Measurements from ENCODE around the gene ALX4.

The ALX4 gene

GRCh38 chr11:44241851-44242250 is 68.1 kb downstream of the ALX4 start:
- H3K4me3 ChIP-seq (replicated peaks in 1 of 2; ENCODE audit: low read depth in 2 of 2, low read length in 2 of 2): no peak overlapping the region
- peak in 1 of 2 donors; percentile 42 for DNase-seq (ENCODE audit: low read depth in 2 of 2)
- TF ChIP-seq CTCF (IDR thresholded peaks at IDR 0.05; ENCODE audit: low read depth, low read length): no peak

GRCh38 chr11:44237156-44237555 is 72.8 kb downstream of the ALX4 start:
- no peak for DNase-seq (ENCODE audit: low read depth in 2 of 2)
- no peak overlapping the region for H3K4me3 ChIP-seq (replicated peaks in 1 of 2; ENCODE audit: low read depth in 2 of 2, low read length in 2 of 2)
- no peak for TF ChIP-seq CTCF (IDR thresholded peaks at IDR 0.05; ENCODE audit: low read depth, low read length)

- TF ChIP-seq CTCF (IDR thresholded peaks at IDR 0.05; ENCODE audit: low read depth, low read length): no peak
- H3K4me3 ChIP-seq (replicated peaks in 1 of 2; ENCODE audit: low read depth in 2 of 2, low read length in 2 of 2): no peak overlapping the region
- DNase-seq (ENCODE audit: low read depth in 2 of 2): no peak
Measured at GRCh38 chr11:44236296-44236695, 73.6 kb downstream of the ALX4 start.

- no peak overlapping the region for H3K4me3 ChIP-seq (replicated peaks in 1 of 2; ENCODE audit: low read depth in 2 of 2, low read length in 2 of 2)
- TF ChIP-seq CTCF (IDR thresholded peaks at IDR 0.05; ENCODE audit: low read depth, low read length): no peak
- DNase-seq (ENCODE audit: low read depth in 2 of 2): peak; percentile 46 to 68
Measured at GRCh38 chr11:44235765-44236201, 74.2 kb downstream of the ALX4 start.

GRCh38 chr11:44229624-44230023 is 80.3 kb downstream of the ALX4 start:
- DNase-seq (ENCODE audit: low read depth in 2 of 2): no peak
- H3K4me3 ChIP-seq (replicated peaks in 1 of 2; ENCODE audit: low read depth in 2 of 2, low read length in 2 of 2): no peak overlapping the region
- no peak for TF ChIP-seq CTCF (IDR thresholded peaks at IDR 0.05; ENCODE audit: low read depth, low read length)

GRCh38 chr11:44229098-44229497 is 80.8 kb downstream of the ALX4 start:
- TF ChIP-seq CTCF (IDR thresholded peaks at IDR 0.05; ENCODE audit: low read depth, low read length): no peak
- DNase-seq (ENCODE audit: low read depth in 2 of 2): no peak

GRCh38 chr11:44228379-44228778 is 81.6 kb downstream of the ALX4 start:
- no peak for DNase-seq (ENCODE audit: low read depth in 2 of 2)
- TF ChIP-seq CTCF (IDR thresholded peaks at IDR 0.05; ENCODE audit: low read depth, low read length): no peak
- no peak overlapping the region for H3K4me3 ChIP-seq (replicated peaks in 1 of 2; ENCODE audit: low read depth in 2 of 2, low read length in 2 of 2)

More at GRCh38 chr11:44229098-44229497, 80.8 kb downstream of the ALX4 start:
- H3K4me3 ChIP-seq (replicated peaks in 1 of 2; ENCODE audit: low read depth in 2 of 2, low read length in 2 of 2): no peak overlapping the region
